Epithelial cell of proximal tubule (primary cell): ENCODE results near the gene PAPPA2. TPM values are rescaled to one million over a fixed set of nuclear protein-coding genes. Genes with fewer than 3 reads are reported as not detected.

ENCODE experiments used
- DNase-seq: peaks from one replicate; pipeline ENCODE4 v3.0.0-alpha.2; 2011; ENCODE audit warnings: low read depth
- H3K4me3 ChIP-seq: 2 replicates; pipeline ENCODE4 v1.5.1; 2011; ENCODE audit warnings: low read depth, mild to moderate bottlenecking, low read length
- total RNA-seq: library from RNA; depleted of rRNA; stranded (reverse); fragments of >200 nt; gene quantifications from 2 replicates; pipeline ENCODE4 v1.2.3, GENCODE V29; 2015
- TF ChIP-seq, protein P1 (sequence below): conservative IDR thresholded peaks from 2 replicates; pipeline ENCODE4 v1.5.1; 2012; ENCODE audit warnings: low read depth, mild to moderate bottlenecking, low read length

The PAPPA2 gene
- total RNA-seq, 1 donor from 2014 or later, result 0.98 TPM

DNA sequence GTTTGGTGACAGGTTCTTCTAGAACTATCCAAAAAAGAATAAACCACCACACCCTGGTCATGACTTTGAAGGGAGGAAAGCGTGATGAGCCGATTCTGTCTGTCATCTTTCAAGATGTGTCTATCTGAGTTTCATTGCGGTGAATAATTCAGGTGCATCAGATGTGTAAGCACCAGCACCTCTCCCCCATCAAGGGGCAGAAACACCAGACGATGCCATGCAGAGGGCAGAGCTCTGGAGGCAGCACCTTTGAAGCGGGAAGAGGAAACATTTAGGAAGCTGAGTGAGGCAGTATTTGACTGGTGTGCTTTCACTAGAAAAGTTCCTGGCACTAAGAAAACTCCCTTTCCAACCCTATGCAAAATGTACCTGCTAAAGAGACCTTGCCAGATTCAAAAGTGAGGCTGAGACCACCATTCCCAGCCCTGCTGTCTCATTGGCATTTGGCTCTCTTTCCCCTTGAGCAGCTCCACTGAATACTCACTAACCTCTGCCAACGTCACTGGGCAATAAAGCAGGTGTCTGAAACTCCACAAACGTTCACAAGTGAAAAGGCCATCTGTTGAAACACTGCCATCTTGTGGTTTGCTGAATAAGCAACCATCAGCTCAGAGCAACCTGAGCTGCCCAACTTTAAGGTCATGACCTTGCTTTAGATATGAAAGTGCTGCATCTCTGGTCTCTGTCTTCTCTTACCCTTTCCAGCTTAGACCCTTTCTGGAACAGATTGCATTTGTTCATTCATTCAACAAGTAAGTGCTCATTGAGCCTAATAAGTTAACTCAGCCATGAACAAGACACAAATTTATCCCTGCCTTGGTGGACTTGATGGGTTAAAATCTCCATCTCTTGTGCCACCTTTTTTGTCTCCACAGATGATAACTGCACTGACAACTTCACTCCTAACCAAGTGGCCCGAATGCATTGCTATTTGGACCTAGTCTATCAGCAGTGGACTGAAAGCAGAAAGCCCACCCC lies 228.6 kb downstream of the PAPPA2 start:
- TF ChIP-seq, protein P1, sequence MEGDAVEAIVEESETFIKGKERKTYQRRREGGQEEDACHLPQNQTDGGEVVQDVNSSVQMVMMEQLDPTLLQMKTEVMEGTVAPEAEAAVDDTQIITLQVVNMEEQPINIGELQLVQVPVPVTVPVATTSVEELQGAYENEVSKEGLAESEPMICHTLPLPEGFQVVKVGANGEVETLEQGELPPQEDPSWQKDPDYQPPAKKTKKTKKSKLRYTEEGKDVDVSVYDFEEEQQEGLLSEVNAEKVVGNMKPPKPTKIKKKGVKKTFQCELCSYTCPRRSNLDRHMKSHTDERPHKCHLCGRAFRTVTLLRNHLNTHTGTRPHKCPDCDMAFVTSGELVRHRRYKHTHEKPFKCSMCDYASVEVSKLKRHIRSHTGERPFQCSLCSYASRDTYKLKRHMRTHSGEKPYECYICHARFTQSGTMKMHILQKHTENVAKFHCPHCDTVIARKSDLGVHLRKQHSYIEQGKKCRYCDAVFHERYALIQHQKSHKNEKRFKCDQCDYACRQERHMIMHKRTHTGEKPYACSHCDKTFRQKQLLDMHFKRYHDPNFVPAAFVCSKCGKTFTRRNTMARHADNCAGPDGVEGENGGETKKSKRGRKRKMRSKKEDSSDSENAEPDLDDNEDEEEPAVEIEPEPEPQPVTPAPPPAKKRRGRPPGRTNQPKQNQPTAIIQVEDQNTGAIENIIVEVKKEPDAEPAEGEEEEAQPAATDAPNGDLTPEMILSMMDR, result peak; percentile 92

DNA sequence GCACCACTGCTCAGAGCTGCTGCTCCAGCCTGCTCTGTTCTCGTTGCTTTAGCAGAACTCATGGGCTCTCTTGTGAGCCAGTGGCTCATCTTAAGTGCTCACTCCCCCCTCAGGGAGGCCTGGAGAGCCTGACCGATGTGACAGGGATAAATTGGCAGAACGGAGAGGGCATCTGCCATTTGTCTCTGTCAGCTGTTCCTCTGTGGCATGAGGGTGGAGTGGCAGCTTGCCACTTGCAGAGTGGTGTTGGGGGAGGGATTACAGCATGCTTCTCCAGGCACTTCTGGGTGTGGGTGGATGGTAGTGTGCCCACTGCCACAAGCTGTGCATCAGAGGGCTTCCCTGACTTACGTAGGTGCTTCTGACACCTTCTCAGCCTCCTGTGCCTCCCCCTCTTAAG lies 229.5 kb downstream of the PAPPA2 start:
- TF ChIP-seq, protein P1, result no peak
- DNase-seq, result no peak
- H3K4me3 ChIP-seq, result no peak overlapping the region

More for the DNA sequence above, 228.6 kb downstream of the PAPPA2 start:
- no peak overlapping the region for H3K4me3 ChIP-seq
- peak; percentile 48 for DNase-seq

DNA sequence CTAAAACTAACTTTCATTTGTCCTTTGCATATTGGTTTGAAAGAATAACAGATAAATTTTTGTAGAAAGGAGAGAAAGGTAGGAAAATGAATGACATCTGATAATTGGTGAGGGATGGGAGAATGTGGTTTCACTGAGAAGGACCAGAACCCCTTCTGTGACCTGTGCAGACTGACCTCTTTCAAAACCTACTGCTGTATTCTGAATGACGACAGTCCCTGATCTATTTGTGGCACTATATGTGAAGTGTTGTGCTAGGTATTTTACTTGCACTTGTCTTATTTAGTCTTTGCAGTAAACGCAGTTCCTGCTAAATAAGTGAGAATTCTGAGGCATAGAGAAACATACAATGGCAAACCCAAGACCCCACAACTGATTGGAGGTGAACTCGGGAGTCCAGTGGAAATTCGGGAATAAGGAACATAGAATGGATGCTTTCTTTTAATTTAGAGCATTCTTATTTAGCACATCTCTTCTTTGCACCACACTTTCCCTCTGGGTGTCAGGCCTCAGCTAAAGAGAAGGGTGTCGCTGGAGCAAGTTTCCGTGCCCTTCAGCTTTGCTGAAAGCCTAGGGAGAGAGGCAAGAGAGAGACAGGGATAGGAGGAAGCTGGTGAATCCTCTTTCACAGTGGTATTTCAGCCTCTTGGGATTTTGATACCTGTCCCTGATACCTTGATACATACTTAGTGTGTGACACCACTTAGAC lies 230.2 kb downstream of the PAPPA2 start:
- DNase-seq, result no peak
- H3K4me3 ChIP-seq, result no peak overlapping the region
- TF ChIP-seq, protein P1, result no peak

DNA sequence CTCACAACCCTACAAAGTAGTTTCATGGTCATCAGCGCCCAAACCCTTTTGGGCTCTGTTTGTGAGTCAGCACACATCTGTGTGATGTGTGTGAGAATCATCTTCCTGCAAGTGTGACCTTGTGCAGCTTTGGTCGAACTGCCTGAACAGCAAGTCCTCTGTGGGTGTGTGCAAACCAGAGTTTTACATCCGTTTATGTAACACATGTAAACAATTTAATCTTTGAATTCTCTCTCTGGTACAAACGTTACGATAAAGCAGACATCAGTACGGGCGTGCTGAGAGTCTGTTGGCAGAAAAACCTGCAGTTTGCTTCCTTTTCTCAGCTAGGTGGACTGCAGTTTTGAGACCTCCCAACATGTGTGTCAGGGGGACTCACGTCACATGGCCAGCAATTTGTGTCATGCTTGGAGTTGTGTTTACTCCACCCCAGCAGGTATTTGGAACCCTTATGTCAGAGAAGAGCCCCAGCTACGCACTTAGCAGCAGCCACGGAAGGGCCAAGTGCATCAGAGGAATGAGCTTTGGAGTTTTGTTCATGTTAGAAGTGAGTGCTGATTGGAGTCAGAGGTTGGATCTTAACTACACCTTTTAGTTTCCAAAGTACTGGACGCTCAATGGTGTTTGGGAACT lies 230.8 kb downstream of the PAPPA2 start:
- TF ChIP-seq, protein P1, result no peak
- no peak for DNase-seq

DNA sequence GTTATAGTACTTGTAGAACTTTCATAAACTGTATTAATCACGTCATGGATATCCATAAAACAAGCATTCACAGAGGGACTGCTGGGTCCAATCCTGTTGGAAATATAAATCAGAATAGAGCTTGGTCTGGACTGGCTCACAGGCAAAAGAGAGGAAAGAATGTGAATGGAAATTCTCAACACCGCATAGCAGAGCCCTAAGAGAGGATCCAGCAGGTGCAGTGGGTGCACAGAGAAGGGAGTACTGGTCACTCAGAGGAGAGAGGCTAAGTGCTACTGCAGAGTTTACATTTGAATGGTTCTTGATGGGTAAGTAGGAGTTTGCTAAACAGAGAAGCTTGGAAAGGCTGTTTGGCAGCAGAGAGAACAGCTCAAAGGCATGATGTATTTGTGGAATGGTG lies 231.7 kb downstream of the PAPPA2 start:
- DNase-seq, result no peak
- TF ChIP-seq, protein P1, result no peak

More for the DNA sequence above, 230.8 kb downstream of the PAPPA2 start:
- no peak overlapping the region for H3K4me3 ChIP-seq

DNA sequence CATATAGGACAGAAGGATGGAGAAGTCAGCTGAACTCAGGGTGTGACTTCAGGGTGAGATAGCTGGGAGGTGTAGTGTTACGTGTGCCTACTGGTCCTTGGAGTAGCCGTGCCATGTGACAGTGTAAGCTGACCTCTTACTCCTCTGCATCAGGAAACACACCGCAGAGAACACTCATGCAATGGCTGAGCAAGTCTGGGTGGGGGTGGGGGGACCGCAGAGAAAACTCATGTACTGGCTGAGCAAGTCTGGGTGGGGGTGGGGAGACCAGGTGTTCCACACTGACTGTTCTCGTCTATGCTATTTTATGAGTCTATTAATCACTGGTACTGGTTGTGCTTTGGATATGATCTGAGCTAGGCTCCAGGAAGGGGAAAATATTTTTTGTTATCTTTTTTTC lies 233.1 kb downstream of the PAPPA2 start:
- no peak overlapping the region for H3K4me3 ChIP-seq
- TF ChIP-seq, protein P1, result no peak
- peak; percentile 85 for DNase-seq

More for the DNA sequence above, 231.7 kb downstream of the PAPPA2 start:
- no peak overlapping the region for H3K4me3 ChIP-seq
